Hematopoietic multipotent progenitor cell treated with erythropoietin and hydrocortisone succinate and interleukin-3 and kit ligand, for 6 days (in vitro differentiated cells): ENCODE data around the gene ZCCHC14.
"Not testable (repeated sequence)": the region's sequence is repeated elsewhere in the genome, so short reads cannot be mapped to it uniquely, and the experiment has no call there.

Source experiments
- DNase-seq: peaks from one replicate; pipeline ENCODE4 v3.0.0-alpha.2; 2015

The ZCCHC14 gene

DNA sequence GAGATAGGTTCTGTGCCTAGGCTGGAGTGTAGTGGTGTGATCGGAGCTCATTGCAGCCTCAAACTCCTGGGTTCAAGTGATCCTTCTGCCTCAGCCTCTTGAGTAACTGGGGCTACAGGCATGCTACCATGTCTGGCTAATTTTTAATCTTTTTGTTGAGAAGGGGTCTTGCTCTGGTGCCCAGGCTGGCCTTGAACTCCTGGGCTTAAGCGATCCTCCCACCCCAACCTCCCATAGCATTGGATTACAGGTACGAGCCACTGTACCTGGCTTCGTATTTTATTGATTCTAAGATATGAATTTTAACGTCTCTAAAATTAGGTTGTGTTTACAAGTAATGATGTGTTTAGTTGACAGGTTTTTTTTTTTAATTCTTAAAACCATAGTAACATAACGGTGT is 30.8 kb upstream of the ZCCHC14 start:
- DNase-seq: not testable (repeated sequence)

DNA sequence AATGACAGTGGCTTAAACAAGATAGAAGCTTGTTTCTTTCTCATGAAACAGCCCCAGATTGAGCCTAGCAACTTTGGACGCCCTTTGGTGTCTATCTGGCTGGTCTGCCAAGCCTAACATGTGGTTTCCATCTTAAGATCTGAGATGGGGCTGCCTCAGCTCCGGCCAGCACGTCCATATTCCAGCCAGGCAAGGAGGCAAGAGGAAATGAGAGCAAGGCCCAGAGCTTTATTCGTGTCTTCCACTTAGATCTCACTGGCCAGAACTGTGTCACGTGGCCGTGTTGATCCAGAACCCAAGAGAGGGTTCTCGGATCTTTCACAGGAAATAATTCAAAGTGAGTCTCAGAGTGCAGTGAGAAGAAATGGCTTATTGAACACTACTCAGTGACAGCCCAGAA is 28.9 kb upstream of the ZCCHC14 start:
- not testable (repeated sequence) for DNase-seq

DNA sequence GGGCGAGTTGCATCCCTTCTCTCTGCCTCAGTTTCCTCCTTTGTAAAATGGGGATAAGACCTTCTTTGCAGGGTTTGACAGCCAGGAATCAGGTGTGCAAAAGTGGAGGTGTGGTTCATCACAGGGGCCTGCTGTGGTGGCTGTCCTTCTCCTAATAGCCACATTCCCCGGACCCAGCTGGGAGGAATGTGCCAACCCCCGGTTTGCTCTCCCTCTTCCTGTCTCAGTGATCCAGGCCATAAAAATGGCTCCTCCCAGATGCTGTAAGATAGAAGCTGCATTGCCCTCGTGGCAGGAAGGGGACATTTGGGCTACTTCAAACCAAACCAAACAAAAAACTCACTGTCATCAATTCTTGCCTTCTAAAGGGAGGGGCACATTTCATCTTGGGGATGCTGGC is 26.3 kb upstream of the ZCCHC14 start:
- DNase-seq: not testable (repeated sequence)

DNA sequence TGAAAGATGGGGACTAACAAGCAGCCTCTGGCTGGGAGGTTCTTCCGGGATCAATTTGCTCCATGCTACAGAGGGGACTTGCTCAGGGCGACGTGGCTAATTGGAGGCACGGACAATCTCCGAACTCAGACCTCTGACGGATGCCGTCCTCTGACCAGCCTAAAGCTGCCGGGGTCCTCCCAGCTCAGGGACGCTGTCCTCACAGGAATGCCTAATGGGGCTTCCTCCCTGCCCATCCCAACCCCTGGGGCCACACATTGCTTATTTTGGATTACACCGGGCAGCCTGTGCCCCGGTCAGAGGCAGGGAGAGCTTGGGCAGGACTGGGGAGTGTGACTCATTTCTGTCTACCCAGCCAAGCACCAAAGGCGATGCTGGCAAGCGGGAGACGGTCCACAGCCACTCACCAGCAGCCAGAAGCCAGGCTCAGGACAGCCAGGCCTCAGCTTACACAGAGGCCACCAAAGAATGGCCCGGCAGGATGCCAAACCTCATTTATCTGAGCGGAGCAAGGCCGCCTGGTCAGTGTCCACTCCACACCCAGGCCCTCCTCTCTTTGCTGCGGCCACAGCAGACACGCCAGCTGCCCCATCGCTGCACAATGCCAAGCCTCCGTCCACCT is 25.7 kb upstream of the ZCCHC14 start:
- DNase-seq: not testable (repeated sequence)

DNA sequence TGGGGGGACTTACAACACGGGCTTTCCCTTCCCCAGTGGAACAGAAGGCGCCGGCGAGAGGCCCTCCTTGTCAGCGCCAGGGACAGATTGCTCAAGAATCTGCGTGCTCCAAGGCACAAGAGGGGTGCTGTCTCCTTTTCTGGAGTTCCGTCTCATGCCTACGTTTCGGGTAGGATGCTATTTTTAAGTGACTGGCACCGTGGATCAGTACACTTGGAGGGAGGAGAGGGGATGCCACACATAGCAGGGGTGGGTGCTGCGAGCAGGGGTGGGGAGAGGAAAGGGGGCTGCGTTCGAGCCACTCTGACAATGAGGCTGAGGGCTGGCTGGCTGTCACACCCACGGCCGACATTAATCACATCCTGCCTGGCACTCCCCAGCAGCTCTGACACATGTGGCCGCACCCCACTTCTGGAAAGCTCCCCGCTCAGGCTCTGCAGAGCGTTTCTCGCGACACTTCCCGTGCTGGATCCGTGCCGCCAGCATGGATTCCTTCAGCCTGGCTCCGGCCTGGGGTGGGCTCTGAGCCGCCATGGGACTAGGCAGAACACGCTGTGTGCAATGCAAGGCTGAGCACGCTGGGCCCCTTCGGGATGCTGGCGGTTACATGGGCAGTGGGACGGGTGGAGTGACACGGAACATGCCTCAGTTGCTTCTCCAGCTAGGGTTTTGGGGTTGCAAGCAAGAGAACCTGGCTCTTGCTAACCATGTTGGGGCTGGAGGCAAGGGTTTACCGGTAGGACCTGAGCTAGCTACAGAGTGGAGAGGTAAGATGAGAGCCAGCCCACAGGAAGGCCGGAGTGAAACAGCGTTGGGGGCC is 25.0 kb upstream of the ZCCHC14 start:
- not testable (repeated sequence) for DNase-seq

DNA sequence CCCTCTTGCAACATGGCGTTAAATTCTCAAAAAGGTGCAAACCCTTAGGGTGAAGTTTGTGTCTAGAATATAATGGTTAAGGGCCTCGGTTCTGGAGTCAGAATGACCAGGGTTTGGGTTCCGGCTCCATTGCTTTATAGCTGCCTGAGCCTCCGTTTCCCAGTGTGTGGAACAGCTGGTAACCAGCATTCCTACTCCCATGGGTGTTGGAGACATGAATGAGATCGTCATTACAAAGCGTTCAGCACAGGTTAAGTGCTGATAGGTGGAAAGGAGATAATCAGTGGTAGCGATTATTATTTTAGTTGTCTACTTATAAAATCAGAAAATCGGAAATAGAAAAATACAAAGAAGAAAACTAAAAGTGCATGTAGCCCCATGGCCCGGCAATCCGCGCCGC is 23.5 kb upstream of the ZCCHC14 start:
- no peak for DNase-seq

DNA sequence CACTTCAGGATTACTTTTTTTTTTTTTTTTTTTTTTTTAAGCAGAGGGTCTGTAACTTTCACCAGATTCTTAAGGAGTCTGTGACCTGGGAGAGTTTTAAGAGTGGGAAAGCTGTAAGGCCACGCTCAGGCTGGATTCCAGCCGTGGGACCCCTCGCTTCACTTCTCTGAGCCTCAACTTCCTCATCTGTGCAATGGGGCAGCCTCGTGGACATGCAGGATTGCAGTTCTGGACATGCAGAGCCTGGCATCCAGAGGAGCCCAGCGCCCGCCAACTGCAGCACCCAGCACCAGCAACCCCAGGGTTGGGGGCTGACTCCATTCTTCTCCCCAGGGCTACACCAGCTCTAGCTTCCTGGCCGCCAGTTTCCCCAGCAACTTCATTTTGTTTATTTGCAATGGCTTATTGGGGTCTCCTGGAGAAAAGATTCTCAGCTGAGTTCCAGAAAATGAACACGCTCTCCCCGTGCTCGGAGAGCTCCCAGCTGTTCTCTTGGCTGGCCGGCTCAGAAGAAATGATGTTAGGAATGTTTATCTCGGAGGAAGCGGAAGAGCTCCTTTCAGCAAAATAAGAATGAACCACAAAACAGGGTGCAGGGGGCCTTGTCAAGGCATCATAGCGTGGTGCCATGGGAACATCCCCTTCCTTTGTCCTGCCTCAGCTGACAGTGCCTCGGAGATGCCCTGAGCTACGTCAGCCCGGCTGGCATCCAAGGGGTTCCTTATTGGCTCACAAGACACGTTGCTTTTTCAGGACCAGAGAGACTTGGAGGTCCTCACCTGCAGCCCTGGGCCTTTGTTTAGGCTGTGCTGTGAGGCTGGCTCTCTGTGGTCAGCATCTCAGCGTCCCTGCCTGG is 22.9 kb upstream of the ZCCHC14 start:
- DNase-seq: no peak

DNA sequence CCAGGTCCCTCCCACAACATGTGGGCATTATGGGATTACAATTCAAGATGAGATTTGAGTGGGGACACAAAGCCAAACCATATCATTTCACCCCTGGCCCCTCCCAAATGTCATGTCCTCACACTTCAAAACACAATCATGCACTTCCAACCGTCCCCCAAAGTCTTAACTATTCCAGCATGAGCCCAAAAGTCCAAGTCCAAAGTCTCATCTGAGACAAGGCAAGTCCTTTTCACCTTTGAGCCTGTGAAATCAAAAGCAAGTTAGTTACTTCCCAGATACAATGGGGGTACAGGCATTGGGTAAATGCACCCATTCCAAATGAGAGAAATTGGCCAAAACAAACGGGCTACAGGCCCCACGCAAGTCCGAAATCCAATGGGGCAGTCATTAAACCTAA is 17.0 kb upstream of the ZCCHC14 start:
- DNase-seq: not testable (repeated sequence)

DNA sequence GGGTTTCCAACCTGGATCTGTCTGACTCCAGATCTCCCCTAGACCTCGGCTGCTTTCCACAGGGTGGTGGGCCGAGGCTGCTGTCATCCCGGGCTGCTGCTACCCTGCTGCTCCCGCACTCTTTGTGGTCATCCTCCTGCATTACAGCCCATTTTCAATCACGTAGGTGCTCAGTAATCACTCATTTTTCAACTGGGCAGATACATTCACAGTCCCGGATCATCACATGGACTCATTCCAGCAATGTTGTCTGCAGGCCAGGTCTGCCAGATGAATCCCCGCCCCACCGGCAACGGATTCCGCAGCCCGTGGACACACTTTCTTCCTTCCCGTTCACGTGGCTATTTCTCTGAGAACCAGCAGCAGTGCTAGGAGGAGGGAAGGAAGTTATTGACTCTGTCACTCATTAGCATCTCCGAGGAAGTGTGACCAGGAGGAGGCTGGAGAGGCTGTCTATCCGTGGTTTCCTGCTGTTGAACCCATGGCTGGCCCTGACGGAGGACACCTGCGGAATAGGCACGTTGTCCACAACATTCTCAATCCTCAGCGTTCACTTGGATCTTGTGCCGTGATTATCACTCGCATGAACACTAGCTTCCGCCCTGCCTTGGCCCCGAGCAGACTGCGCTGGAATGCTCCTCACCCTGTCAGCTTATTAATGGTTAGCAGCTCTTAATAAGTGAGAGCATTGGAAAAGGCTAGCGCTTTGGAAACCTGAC is 14.7 kb upstream of the ZCCHC14 start:
- no peak for DNase-seq

DNA sequence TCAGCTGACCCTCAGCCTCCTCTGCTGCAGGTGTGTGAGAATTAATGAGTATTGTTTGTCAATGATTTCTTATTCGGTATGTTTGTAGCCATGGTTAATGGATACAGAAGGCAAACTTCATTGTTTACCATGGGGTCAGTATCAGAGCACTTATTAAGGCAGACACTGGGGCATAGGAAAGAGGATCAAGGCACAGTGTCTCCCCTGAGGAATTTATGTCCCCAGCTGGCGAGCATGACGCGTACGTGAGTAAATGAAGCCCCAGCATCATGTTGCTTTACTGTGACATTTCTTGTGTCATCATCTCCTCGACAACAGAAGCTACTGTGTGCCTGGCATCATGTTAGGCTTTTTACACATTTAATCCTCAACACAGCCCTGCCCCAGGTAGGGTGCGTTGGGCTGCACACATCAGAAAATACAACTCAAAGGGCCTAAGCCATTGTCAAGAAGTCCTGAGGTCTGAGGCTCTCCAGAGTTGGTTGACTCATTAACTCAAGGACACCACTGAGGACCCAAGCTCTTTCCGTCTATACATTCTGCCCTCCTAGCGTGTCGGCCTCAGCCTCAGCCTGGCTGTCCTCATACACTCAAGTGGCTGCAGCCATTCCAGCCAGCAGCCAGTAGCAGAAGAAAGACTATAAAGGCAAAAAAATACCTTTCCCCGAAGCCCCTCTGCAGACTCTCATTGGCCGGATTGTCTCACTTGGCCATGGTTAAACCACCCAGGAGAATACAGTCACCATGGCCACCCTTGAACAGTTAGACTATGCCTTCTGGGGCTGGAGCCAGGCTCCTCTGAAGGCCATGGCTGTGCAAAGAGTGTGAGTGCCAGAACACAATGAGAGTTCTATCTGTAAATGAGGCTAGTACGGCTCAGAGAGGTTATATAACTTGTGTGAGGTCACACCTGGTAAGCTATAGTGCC is 13.9 kb upstream of the ZCCHC14 start:
- DNase-seq: no peak

DNA sequence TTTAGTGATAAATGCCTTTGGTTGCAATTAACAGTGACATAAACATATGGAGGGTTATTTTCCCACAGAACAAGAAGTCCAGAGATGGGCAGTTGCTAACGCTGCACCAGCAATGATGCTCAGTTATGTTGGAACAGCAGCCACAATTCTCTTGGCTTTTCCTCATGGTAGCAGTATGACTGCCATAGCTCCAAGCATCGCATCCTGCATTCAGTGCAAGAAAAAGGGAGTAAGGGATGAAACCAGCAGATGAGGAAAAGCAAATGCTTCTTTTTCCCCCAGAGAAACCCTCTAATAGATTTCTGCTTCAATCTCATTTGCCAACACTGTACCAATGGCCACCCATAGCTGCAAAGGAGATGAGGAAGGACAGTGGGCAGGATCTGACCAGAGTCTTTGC is 13.0 kb upstream of the ZCCHC14 start:
- DNase-seq: no peak

DNA sequence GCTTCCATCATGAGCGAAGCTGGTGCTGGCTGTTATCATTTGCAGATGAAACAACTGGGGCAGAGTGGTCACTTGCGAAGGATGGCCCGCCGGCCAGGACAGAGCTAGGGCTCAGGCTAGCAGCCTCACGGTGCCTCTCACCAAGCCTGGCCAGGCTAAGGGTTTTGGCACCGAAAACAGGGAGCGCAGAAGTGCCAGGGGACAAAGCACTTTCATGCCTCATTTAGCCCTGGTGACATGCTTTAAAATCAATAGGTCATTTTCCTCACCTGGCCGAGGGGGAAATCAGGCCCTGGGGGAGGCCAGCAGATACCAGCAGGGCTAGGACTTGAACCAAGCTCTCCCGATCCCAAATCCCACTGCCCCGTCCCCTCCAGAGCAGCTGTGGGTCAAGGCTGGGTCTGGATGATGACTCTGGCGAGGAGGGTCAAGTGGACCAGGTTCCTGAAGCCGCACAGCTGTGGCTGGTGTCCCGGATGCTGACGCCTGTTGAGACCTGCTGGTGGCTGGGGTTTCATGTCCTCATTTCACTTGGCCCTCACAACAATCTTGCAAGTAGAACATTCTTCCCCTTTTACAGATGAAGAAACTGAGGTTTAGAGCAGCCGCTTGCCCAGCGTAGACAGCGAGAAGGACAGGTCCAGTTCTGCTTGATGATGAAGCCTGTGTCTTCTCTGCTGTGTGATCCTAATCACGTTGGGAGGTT is 10.6 kb upstream of the ZCCHC14 start:
- not testable (repeated sequence) for DNase-seq

DNA sequence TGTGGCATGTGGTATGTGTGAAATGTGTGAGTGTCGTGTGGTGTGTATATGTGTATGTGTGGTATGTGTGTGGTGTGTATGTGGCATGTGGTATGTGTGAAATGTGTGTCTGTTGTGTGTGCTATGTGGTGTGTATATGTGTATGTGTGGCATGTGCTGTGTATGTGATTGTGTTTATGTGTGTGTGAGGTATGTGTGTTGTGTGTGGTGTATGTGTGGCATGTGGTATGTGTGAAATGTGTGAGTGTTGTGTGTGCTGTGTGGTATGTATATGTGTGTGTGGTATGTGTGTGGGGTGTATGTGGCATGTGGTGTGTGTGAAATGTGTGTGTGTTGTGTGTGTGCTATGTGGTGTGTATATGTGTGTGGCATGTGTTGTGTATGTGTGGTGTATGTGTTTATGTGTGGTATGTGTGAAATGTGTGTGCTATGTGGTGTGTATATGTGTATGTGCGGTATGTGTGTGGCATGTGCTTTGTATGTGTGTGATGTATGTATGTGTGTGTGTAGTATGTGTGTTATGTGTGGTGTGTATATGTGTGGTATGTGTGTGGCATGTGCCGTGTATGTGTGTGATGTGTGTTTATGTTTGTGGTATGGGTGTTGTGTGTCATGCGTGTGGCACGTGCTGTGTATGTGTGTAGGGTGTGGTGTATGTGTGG is 9.6 kb upstream of the ZCCHC14 start:
- DNase-seq: no peak

DNA sequence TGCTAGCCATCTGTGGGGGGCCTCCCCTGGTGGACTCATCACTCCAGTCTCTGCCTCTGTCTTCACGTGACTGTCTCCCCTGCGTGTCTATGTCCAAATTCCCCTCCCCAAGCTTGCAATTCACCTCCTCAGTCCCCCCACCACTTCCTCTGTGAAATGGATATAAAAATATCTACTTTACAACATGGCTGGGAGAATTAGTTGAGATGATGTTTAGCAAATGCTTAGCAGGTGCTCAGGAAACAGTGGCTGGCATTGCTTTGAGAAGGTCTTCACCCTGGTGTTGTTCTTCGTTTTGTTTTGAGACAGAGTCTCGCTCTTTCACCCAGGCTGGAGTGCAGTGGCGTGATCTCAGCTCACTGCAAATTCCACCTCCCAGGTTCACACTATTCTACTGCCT is 8.3 kb upstream of the ZCCHC14 start:
- DNase-seq: no peak

DNA sequence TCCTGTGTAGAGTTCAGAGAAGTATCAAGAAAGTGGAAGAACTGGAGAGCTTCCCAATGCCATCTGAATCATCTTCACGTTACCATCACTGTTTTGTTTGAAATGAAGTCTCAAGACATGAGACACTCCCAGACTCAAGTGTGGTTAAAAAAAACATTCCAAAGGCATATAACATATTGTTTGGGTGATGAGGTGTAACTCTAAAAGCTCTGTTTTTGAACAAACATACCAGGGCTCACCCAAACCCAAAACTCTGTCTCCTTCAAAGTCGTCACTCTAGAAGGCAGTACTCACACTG is 6.3 kb upstream of the ZCCHC14 start:
- DNase-seq: no peak

DNA sequence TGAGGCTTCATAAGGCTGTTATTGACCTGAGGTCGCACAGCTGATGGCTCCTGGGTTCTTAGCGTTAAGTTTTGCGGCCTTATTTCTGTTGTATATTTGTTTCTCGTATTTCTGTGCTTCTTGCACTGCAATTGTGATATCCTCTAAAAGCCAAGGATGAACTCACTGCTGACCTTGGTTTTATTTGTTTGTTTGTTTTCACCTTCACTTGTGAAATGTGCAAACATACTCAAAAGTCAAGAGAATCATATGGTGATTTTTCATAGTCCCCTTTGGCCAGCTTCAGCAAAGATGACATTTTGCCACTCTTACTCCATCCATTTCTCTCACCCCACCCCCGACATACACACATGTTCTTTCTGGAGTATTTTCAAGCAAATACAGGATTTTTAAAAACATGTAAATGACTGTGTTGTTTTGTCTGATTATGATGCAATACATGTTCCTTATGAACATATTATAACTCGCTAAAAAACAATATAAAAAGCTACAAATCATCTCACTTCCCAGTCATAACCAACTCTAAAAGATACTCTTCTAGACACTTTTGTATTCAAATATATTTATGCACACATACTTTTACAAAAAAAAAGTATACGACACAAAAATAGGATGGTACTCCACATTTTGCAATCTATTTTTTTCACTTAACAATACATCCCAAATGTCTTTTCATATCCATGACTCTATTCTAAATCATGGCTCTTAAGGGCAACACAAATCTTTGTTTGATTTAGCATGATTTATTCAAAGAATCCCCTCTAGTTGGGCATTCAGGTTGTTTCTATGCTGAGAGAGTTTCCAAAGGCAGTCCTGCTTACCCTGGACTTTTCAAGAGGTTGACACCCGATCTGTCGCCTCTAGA is 5.7 kb upstream of the ZCCHC14 start:
- no peak for DNase-seq

DNA sequence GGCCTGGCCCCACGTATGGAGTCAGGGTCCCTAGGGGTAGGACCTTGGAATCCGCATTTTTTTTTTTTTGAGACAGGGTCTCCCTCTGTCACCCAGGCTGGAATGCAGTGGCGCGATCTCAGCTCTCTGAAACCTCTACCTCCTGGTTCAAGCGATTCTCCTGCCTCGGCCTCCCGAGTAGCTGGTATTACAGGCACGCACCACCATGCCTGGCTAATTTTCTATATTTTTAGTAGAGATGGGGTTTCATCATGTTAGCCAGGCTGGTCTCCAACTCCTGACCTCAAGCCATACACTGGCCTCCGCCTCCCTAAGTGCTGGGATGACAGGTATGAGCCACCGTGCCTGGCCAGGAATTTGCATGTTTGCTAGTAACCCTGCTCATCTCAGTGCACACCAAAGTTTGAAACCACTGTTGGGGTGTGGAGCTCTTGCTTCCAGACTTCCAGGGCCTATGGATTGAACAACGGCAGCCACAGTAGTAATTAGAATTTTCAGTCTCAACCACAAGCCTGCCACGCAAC is 5.0 kb upstream of the ZCCHC14 start:
- DNase-seq: not testable (repeated sequence)

DNA sequence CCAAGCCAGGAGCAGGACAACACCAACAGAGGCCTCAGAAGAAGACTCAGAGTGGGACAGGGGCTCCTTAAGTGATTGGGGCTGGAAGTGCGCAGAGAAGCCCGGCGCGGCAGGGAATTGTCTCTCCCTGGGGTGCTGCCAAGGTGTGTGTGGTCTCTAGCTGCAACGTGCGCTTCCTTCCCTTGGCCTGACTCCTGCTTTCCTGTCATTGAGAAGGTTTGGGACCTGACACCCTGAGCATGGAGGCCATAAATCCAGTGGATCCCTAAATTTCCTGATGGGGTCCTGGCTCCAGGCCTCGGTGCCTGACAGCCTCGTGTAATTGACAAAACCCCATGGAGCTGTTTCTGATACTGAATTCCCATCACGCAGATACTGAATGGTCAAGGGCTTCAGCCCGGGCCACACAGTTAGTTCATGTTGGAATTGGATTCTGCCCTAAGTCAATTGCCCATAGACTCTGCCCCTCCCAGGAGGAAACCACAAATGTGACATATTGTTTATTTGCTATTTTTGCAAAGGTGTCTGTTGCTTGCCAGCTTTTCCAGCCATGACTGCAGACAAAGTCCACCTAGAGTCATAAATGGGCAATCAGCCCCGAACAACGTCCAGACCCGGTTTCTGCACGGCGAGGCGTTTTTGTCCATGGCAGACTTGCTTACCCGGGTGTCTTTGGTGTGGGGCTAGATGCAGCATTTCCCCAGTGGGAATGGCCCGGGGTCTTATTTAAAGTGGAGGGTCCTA is 4.4 kb upstream of the ZCCHC14 start:
- not testable (repeated sequence) for DNase-seq

DNA sequence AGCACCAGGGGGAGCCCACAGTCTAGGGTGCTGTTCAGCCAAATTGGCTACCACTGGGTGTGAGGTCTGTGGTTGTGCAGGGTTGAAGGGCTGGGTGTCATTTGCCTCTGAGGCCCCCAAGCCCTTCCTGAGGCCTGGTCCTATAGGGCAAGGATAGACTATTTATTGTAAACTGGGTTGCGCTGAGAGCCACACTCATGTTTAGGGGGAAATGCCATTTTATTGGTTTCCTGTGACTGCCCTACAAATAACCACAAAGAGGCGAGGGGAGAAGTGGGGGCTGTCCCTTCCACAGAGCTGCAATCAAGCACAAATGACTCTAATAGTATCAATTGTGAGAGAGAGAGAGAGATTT is 3.6 kb upstream of the ZCCHC14 start:
- peak; percentile 30 for DNase-seq
